Ovary (tissue), 3 donors: Measurements from ENCODE around the gene SH3RF1.

ENCODE experiments used
- EP300 ChIP-seq: sonication (generic); formaldehyde crosslinking; IDR thresholded peaks from one replicate; pipeline ENCODE4 v1.6.1; 2017; ENCODE audit warnings: antibody characterized with exemption
- POLR2A ChIP-seq: fragments of 450-650 bp; IDR thresholded peaks from one replicate; pipeline ENCODE4 v1.6.1; 2017; ENCODE audit warnings: antibody characterized with exemption, mild to moderate bottlenecking, moderate library complexity
- TF ChIP-seq, protein P1 (sequence below), 3 donors: fragments of 450-650 bp in 2 of 3; fragments of 200-600 bp in 1 of 3; IDR thresholded peaks; one replicate each; pipeline versions ENCODE4 v1.5.1 to v1.8.0; 2016 to 2022; ENCODE audit warnings: antibody characterized with exemption in 3 of 3, mild to moderate bottlenecking in 1 of 3
- donor health status: DM: no; HTN: no; CAD: no.

- TF ChIP-seq POLR2A, result no peak
- TF ChIP-seq, protein P1, sequence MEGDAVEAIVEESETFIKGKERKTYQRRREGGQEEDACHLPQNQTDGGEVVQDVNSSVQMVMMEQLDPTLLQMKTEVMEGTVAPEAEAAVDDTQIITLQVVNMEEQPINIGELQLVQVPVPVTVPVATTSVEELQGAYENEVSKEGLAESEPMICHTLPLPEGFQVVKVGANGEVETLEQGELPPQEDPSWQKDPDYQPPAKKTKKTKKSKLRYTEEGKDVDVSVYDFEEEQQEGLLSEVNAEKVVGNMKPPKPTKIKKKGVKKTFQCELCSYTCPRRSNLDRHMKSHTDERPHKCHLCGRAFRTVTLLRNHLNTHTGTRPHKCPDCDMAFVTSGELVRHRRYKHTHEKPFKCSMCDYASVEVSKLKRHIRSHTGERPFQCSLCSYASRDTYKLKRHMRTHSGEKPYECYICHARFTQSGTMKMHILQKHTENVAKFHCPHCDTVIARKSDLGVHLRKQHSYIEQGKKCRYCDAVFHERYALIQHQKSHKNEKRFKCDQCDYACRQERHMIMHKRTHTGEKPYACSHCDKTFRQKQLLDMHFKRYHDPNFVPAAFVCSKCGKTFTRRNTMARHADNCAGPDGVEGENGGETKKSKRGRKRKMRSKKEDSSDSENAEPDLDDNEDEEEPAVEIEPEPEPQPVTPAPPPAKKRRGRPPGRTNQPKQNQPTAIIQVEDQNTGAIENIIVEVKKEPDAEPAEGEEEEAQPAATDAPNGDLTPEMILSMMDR (IDR thresholded peaks at IDR 0.05), result no peak
- TF ChIP-seq EP300, result no peak
Observed at GRCh38 chr4:169047956-169048355, 222.8 kb downstream of the SH3RF1 start.
